ENCODE results near the gene NR1H2. TPM values are rescaled to one million over a fixed set of nuclear protein-coding genes. Genes with fewer than 3 reads are reported as not detected.
"Not testable (repeated sequence)": the region's sequence is repeated elsewhere in the genome, so short reads cannot be mapped to it uniquely, and the experiment has no call there.

Gene NR1H2
- total RNA-seq, 4 donors from 2014 or later: 76.7 to 102 (median 98.9) TPM

DNA sequence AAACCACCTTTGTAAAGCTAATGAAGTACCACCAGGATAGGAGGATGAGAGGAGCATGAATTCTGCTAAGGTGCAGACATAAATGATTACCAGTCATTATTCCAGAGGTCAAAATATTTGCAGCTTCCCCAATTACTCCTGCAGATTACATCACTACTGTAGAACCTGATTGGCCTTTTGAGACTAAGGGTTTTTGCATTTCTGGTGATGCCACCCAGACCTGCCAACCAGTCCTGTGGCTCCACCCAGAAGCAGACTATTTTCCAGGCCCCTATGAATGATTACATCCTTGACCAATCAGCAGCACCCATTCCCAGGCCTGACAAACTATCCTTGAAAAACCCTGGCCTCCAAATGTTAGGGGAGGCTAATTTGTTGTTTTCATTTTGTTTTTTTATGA, 35.9 kb upstream of the NR1H2 start:
- no peaks in the 10 kb centered on the region for H3K36me3 ChIP-seq
- peak overlapping the region in 1 of 4 donors; percentile 24 for H3K4me3 ChIP-seq
- no peaks in the 10 kb centered on the region for H3K27me3 ChIP-seq
- H3K4me1 ChIP-seq: no peaks in the 10 kb centered on the region
- H3K27ac ChIP-seq: peak overlapping the region in 1 of 4 donors; percentile 83
- H3K9me3 ChIP-seq: no peaks in the 10 kb centered on the region
- no peak for TF ChIP-seq POLR2A (IDR thresholded peaks at IDR 0.05)
- TF ChIP-seq, protein P1, sequence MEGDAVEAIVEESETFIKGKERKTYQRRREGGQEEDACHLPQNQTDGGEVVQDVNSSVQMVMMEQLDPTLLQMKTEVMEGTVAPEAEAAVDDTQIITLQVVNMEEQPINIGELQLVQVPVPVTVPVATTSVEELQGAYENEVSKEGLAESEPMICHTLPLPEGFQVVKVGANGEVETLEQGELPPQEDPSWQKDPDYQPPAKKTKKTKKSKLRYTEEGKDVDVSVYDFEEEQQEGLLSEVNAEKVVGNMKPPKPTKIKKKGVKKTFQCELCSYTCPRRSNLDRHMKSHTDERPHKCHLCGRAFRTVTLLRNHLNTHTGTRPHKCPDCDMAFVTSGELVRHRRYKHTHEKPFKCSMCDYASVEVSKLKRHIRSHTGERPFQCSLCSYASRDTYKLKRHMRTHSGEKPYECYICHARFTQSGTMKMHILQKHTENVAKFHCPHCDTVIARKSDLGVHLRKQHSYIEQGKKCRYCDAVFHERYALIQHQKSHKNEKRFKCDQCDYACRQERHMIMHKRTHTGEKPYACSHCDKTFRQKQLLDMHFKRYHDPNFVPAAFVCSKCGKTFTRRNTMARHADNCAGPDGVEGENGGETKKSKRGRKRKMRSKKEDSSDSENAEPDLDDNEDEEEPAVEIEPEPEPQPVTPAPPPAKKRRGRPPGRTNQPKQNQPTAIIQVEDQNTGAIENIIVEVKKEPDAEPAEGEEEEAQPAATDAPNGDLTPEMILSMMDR (IDR thresholded peaks at IDR 0.05): no peak
- DNase-seq: no peak

DNA sequence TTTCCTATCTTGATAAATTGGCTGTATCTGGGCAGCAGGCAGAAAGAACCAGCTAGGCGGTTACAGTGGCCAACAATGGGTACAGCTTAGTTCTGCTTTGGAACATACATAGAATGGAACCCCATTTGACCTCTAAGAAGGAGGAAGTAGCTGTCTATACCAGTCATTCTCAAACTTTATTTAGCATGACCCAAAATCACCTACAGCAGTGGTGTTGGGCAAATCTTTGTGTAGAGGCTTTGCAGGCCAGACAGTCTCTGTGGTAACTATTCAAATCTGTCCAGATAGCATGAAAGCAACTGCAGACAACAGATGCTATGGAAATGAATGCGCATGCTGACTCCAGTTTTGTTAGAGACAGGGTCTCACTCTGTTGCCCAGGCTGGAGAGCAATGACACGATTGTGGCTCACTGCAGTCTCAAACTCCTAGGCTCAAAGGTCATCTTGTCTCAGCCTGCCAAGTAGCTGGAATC, 35.1 kb upstream of the NR1H2 start:
- H3K9me3 ChIP-seq: no peaks in the 10 kb centered on the region
- peak overlapping the region in 1 of 4 donors; percentile 83 for H3K27ac ChIP-seq
- H3K27me3 ChIP-seq: no peaks in the 10 kb centered on the region
- peak overlapping the region in 1 of 4 donors; percentile 24 for H3K4me3 ChIP-seq
- H3K36me3 ChIP-seq: no peaks in the 10 kb centered on the region
- peak in 1 of 3 donors; percentile 47 for DNase-seq
- H3K4me1 ChIP-seq: no peaks in the 10 kb centered on the region
- TF ChIP-seq, protein P1 (IDR thresholded peaks at IDR 0.05): no peak
- TF ChIP-seq POLR2A (IDR thresholded peaks at IDR 0.05): no peak

GRCh38 chr19:50344661-50345318, 31.5 kb upstream of the NR1H2 start:
- DNase-seq: peak in 2 of 3 donors; percentile 86 to 88
- no peaks in the 10 kb centered on the region for H3K36me3 ChIP-seq
- TF ChIP-seq, protein P1 (IDR thresholded peaks at IDR 0.05): no peak
- no peak for TF ChIP-seq POLR2A (IDR thresholded peaks at IDR 0.05)
- H3K9me3 ChIP-seq: no peaks in the 10 kb centered on the region
- no peaks in the 10 kb centered on the region for H3K27me3 ChIP-seq
- peaks cover 0 to 13% (median 0%) of the 10 kb centered on the region in 4 donors for H3K4me1 ChIP-seq
- peak overlapping the region in 2 of 4 donors; percentile 37 to 48 for H3K4me3 ChIP-seq
- H3K27ac ChIP-seq: peak overlapping the region in 2 of 4 donors; percentile 68 to 83

DNA sequence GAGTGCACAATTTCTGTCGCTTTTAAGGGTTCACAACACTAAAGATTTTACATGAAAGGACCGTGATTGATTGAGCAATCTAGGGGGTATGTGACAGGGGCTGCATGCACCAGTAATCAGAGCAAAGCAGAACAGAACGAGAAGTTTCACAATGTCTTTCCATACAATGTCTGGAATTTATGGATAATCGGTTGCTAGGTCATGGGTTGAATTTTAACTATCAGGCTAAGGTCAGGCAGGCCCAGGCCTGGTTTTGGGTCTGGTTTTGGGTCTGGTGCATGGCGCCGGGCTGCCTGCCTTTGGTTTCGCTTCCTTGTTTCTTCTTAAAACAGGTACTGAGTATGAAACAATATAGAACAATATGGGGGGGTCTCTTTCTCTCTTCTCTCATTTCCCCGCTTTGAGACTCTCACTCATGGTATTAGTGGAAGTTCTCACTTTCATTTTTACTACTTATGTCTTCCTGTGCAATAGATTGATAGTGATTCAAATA, 29.1 kb upstream of the NR1H2 start:
- Histone ChIP-seq H3K27ac (peak overlapping the region in 2 of 4 donors; percentile 67 to 83), H3K4me1 (peaks cover 0 to 13% (median 0%) of the 10 kb centered on the region in 4 donors)
- DNase-seq: peak in 2 of 3 donors; percentile 79 to 84
- H3K27me3 ChIP-seq, H3K9me3 ChIP-seq, H3K4me3 ChIP-seq, H3K36me3 ChIP-seq: not testable (repeated sequence)

- Histone ChIP-seq H3K36me3 (no peaks in the 10 kb centered on the region), H3K27me3 (no peaks in the 10 kb centered on the region), H3K4me3 (no peak overlapping the region), H3K4me1 (peaks cover 0 to 13% (median 0%) of the 10 kb centered on the region in 4 donors), H3K9me3 (no peaks in the 10 kb centered on the region), H3K27ac (peak overlapping the region in 1 of 4 donors; percentile 25)
- TF ChIP-seq, protein P1 (IDR thresholded peaks at IDR 0.05): no peak
- no peak for TF ChIP-seq POLR2A (IDR thresholded peaks at IDR 0.05)
- no peak for DNase-seq
These were observed 26.8 kb upstream of the NR1H2 start for GRCh38 chr19:50349277-50350057.

GRCh38 chr19:50352242-50352641, 24.0 kb upstream of the NR1H2 start:
- Histone ChIP-seq H3K4me3 (no peak overlapping the region), H3K36me3 (no peaks in the 10 kb centered on the region), H3K9me3 (no peaks in the 10 kb centered on the region), H3K27ac (no peak overlapping the region), H3K27me3 (no peaks in the 10 kb centered on the region), H3K4me1 (peaks cover 0 to 7% (median 0%) of the 10 kb centered on the region in 4 donors)
- no peak for DNase-seq
- no peak for TF ChIP-seq POLR2A (IDR thresholded peaks at IDR 0.05)
- TF ChIP-seq, protein P1 (IDR thresholded peaks at IDR 0.05): no peak

DNA sequence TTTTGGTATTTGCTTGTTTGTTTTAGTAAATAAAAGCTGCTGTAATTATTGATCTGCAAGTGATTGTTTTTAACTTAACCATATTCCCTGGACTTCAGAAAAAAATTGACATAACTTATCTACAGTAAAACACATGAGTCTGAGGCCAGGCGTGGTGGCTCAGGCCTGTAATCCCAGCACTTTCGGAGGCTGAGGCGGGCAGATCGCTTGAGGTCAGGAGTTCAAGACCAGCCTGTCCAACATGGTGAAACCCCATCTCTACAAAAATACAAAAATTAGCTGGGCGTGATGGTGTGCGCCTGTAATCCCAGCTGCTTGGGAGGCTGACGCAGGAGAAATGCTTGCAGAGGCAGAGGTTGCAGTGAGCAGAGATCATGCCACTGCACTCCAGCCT, 22.8 kb upstream of the NR1H2 start:
- H3K27ac ChIP-seq, H3K4me3 ChIP-seq, H3K36me3 ChIP-seq, H3K27me3 ChIP-seq, H3K9me3 ChIP-seq, H3K4me1 ChIP-seq, DNase-seq: not testable (repeated sequence)
